ENCODE measurements around the gene ZNF700.
"Not testable (repeated sequence)": the region's sequence is repeated elsewhere in the genome, so short reads cannot be mapped to it uniquely, and the experiment has no call there.

- TF ChIP-seq CTCF (conservative IDR thresholded peaks at IDR 0.05 in 1 of 2, IDR thresholded peaks at IDR 0.05 in 1 of 2; ENCODE audit: extremely low read depth in 1 of 2, insufficient read depth in 1 of 2, low read depth in 1 of 2, low read length in 2 of 2); EZH2 (IDR thresholded peaks at IDR 0.05; ENCODE audit: borderline replicate concordance, low read length): not testable (repeated sequence)
Measured at GRCh38 chr19:11879687-11880266, 45.1 kb upstream of the ZNF700 start.
